Ascending aorta (tissue), 2 donors: Measurements from ENCODE around the gene NBEA. TPM values are rescaled to one million over a fixed set of nuclear protein-coding genes. Genes with fewer than 3 reads are reported as not detected.

Source experiments
- DNase-seq, 2 donors: peaks; one replicate each; pipeline ENCODE4 v3.0.0-alpha.2; 2019; ENCODE audit warnings: low spot score in 2 of 2
- H3K27ac ChIP-seq, 2 donors: fragments of 200-600 bp; sonication (generic); one replicate each; pipeline ENCODE4 v1.5.1; 2016 to 2017; ENCODE audit warnings: mild to moderate bottlenecking in 1 of 2
- H3K27me3 ChIP-seq: fragments of 200-600 bp; sonication (generic); one replicate; pipeline ENCODE4 v1.5.1; 2017
- H3K36me3 ChIP-seq, 2 donors: fragments of 200-600 bp; sonication (generic); one replicate each; pipeline ENCODE4 v1.5.1; 2016
- H3K4me1 ChIP-seq, 2 donors: fragments of 200-600 bp; sonication (generic); one replicate each; pipeline ENCODE4 v1.5.1; 2016 to 2017; ENCODE audit warnings: mild to moderate bottlenecking in 1 of 2
- H3K4me3 ChIP-seq, 2 donors: fragments of 200-600 bp; sonication (generic); one replicate each; pipeline ENCODE4 v1.5.1; 2016 to 2017; ENCODE audit warnings: mild to moderate bottlenecking in 1 of 2
- H3K9me3 ChIP-seq, 2 donors: fragments of 200-600 bp; sonication (generic); one replicate each; pipeline ENCODE4 v1.5.1; 2016
- intact Hi-C: fragments of 100-400 bp; cut with DNase I; formaldehyde crosslinking; loops from one replicate; pipeline ENCODE4 v1.15.1; 2023
- total RNA-seq: library from RNA; depleted of rRNA; stranded (reverse); fragments of >200 nt; gene quantifications from one replicate; pipeline ENCODE4 v1.1.0, GENCODE V29; 2016
- TF ChIP-seq, protein P1 (sequence below), 3 experiments: fragments of 200-600 bp in 2 of 3; fragments of 450-650 bp in 1 of 3; sonication (generic) in 2 of 3; IDR thresholded peaks; one replicate each; pipeline ENCODE4 v1.5.1; 2016 to 2019; ENCODE audit warnings: antibody characterized with exemption in 3 of 3, mild to moderate bottlenecking in 1 of 3, moderate library complexity in 1 of 3

The NBEA gene
- total RNA-seq, 1 donor from 2014 or later, result 1.6 TPM

DNA sequence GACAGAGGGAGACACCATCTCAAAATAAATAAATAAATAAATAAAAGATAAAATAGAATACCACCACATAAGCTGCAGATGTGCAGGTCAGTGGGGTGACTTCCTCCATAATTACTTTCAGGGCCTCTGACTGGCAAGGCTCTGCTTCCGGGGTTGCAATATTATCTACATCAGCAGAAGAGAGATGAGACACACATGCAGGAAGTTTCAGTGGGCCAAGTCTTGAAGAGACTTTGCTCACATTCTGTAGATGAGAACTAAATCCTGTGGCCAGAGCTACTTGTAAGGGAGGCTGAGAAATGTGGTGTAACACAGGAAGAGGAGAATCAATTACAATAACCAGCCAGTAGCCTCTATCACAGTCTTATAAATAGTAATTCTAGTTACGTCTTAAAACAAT, 624.3 kb downstream of the NBEA start:
- no peaks in the 10 kb centered on the region for H3K4me1 ChIP-seq
- no peak for DNase-seq

DNA sequence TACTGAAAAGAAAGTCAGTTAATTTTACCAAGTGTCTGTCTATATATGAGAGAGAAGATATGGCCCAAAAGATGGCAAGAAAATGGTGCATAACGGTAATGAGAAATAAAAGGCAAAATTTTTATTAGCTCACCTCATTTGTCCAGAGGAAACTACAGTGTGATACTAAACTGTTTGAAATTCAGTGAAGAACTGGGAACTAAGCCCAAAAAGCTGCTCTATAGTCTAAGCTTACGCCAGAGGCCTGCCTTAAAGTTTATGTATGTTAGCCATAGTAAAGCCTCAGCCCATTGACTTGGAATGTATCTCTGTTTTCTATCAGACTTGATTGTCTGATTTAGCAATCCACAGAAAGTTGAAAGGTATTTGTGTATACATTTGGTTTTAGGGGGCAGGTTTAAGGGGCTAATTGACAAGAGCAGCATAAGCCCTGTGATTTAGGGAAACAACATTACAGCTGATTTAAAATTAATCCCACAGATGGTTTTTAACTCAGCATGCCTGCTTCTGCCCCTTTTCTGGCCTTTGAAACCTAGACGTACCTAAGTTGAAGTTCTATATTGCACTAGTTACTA, 625.4 kb downstream of the NBEA start:
- TF ChIP-seq, protein P1, sequence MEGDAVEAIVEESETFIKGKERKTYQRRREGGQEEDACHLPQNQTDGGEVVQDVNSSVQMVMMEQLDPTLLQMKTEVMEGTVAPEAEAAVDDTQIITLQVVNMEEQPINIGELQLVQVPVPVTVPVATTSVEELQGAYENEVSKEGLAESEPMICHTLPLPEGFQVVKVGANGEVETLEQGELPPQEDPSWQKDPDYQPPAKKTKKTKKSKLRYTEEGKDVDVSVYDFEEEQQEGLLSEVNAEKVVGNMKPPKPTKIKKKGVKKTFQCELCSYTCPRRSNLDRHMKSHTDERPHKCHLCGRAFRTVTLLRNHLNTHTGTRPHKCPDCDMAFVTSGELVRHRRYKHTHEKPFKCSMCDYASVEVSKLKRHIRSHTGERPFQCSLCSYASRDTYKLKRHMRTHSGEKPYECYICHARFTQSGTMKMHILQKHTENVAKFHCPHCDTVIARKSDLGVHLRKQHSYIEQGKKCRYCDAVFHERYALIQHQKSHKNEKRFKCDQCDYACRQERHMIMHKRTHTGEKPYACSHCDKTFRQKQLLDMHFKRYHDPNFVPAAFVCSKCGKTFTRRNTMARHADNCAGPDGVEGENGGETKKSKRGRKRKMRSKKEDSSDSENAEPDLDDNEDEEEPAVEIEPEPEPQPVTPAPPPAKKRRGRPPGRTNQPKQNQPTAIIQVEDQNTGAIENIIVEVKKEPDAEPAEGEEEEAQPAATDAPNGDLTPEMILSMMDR (IDR thresholded peaks at IDR 0.05), result no peak
- DNase-seq, result no peak
- Histone ChIP-seq H3K4me1 (no peaks in the 10 kb centered on the region), H3K9me3 (no peaks in the 10 kb centered on the region), H3K36me3 (no peaks in the 10 kb centered on the region), H3K4me3 (no peak overlapping the region), H3K27me3 (no peaks in the 10 kb centered on the region), H3K27ac (no peak overlapping the region)
- intact Hi-C loops, result no loop called here

More for the DNA sequence above, 624.3 kb downstream of the NBEA start:
- TF ChIP-seq, protein P1 (IDR thresholded peaks at IDR 0.05), result no peak
- no peak overlapping the region for H3K4me3 ChIP-seq
- intact Hi-C loops, result no loop called here
- no peaks in the 10 kb centered on the region for H3K9me3 ChIP-seq
- H3K36me3 ChIP-seq, result no peaks in the 10 kb centered on the region
- no peaks in the 10 kb centered on the region for H3K27me3 ChIP-seq
- H3K27ac ChIP-seq, result no peak overlapping the region

DNA sequence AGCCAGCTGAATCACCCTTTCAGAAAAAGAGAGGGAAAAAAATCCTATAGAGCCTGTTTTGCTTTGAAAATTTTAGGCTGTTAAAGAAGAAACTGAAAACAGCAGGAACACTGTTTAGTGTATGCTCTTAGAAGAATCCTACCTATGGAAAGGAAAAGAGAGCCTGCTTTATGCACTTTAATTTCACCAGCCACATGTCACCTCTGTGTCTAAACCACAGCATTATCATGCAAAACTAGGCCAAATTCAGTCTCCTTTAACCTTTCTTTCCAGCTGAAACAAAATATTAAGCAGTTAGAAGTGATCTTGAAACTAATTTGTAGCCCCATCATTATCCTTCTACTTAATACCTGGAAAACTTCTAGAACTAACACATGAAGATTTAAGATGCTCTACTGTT, 631.6 kb downstream of the NBEA start:
- intact Hi-C loops, result no loop called here
- no peak overlapping the region for H3K27ac ChIP-seq
- TF ChIP-seq, protein P1 (IDR thresholded peaks at IDR 0.05), result no peak
- H3K4me3 ChIP-seq, result no peak overlapping the region
- H3K4me1 ChIP-seq, result no peaks in the 10 kb centered on the region
- no peaks in the 10 kb centered on the region for H3K9me3 ChIP-seq
- DNase-seq, result no peak
- no peaks in the 10 kb centered on the region for H3K36me3 ChIP-seq
- no peaks in the 10 kb centered on the region for H3K27me3 ChIP-seq

DNA sequence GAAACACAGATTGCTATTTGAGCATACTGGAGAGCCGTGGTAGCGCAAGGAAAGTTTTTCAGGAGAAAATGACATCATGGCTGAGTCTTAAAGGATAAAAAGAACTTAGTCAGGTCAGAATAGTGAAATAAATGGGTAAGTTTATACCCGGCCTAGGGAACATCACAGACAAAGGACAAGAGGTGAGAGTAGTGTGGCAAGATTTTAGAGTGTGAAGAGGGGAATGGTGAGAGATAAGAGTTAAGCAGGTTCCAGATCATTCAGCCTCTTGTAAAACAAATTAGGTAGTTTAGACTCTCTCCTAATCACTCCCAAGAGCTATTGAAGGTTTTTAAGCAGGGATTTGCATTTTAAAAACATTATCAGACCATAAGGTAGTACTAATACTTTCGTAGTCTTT, 650.4 kb downstream of the NBEA start:
- TF ChIP-seq, protein P1 (IDR thresholded peaks at IDR 0.05), result no peak
- H3K27me3 ChIP-seq, result no peaks in the 10 kb centered on the region
- intact Hi-C loops, result no loop called here
- no peaks in the 10 kb centered on the region for H3K9me3 ChIP-seq
- H3K36me3 ChIP-seq, result no peaks in the 10 kb centered on the region
- DNase-seq, result no peak
- H3K4me3 ChIP-seq, result no peak overlapping the region
- no peak overlapping the region for H3K27ac ChIP-seq
- no peaks in the 10 kb centered on the region for H3K4me1 ChIP-seq

DNA sequence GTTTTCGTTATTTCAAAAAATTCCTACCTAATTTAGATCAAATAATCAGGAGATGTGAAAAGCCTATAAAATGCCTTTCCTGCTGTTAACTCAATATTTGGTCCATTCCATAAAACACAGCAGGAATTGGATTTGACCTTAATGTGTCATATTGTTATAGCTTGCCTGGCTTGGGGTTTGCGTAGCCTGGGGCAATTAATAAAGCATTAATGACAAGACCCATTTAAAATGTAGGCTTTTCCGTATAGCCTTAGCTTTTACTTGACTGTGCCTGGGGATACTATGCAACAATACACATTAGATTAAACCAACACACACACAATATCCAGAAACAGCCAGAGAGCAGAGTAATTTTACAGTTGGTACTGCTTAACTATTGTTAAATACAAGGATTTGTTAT, 651.6 kb downstream of the NBEA start:
- Histone ChIP-seq H3K27me3 (no peaks in the 10 kb centered on the region), H3K4me1 (no peaks in the 10 kb centered on the region), H3K9me3 (no peaks in the 10 kb centered on the region), H3K4me3 (no peak overlapping the region), H3K36me3 (no peaks in the 10 kb centered on the region), H3K27ac (no peak overlapping the region)
- intact Hi-C loops, result no loop called here
- DNase-seq, result no peak
- TF ChIP-seq, protein P1 (IDR thresholded peaks at IDR 0.05), result no peak

DNA sequence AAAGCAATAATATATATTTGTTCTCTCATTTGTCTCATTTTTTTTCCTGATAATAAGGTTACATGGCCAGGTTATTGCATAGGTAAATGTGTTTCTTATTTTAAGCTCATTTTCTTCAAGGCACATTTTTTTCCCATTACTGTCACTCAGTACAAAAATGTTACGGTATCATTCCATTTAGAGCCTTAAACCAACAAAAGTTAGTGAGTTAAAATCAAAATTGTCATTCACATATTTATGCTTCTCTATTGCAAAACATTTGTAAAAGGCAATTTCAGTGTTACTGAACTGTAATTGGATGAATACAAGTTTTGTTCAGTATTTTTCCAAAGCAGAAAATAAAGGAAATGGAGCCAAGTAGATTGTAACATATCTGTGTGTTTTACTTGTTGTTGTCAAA, 652.0 kb downstream of the NBEA start:
- Histone ChIP-seq H3K27ac (no peak overlapping the region), H3K36me3 (no peaks in the 10 kb centered on the region), H3K4me3 (no peak overlapping the region), H3K27me3 (no peaks in the 10 kb centered on the region), H3K4me1 (no peaks in the 10 kb centered on the region), H3K9me3 (no peaks in the 10 kb centered on the region)
- no peak for DNase-seq
- intact Hi-C loops, result no loop called here
- TF ChIP-seq, protein P1 (IDR thresholded peaks at IDR 0.05), result no peak
